HG02678 (cell line): Measurements from ENCODE around the gene TLE4.
"Not testable (repeated sequence)": the region's sequence is repeated elsewhere in the genome, so short reads cannot be mapped to it uniquely, and the experiment has no call there.

Source experiments
- ATAC-seq: cut with Tn5 transposase; IDR thresholded peaks from one replicate; pipeline ENCODE4 v1.9.1; 2021; ENCODE audit warnings: mild to moderate bottlenecking, moderate library complexity; ENCODE audit not compliant: unreplicated experiment

TLE4 gene

GRCh38 chr9:79709743-79710674, 138.2 kb downstream of the TLE4 start:
- no peak for ATAC-seq

- ATAC-seq, result no peak
Measured at GRCh38 chr9:79711874-79712273, 140.1 kb downstream of the TLE4 start.

GRCh38 chr9:79719021-79719420, 147.3 kb downstream of the TLE4 start:
- no peak for ATAC-seq

GRCh38 chr9:79719989-79720388, 148.2 kb downstream of the TLE4 start:
- no peak for ATAC-seq

- peak; percentile 85 for ATAC-seq
Measured at GRCh38 chr9:79731171-79731890, 159.6 kb downstream of the TLE4 start.

GRCh38 chr9:79735023-79735779, 163.4 kb downstream of the TLE4 start:
- ATAC-seq, result no peak

GRCh38 chr9:79736051-79736450, 164.3 kb downstream of the TLE4 start:
- no peak for ATAC-seq

DNA sequence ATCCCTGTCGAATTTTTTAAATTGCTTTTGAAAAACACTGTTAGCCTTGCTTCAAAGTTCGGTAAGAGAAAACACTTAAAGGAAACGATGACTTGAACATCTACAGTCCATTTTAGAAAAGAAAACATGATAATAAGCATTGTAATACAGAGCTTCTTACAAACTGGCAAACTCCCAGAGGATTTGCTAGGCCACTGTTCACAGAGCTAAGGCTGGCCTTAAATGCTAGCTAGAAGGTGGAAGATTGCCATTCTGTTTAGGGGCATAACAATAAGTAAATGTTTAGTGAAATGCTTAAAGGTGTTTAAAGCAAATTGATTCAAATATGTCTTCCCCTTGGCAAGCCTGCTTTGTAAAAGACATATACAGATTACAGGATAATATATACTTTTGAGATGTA, 169.6 kb downstream of the TLE4 start:
- no peak for ATAC-seq

GRCh38 chr9:79742110-79742721, 170.5 kb downstream of the TLE4 start:
- no peak for ATAC-seq

GRCh38 chr9:79744521-79744920, 172.8 kb downstream of the TLE4 start:
- no peak for ATAC-seq

DNA sequence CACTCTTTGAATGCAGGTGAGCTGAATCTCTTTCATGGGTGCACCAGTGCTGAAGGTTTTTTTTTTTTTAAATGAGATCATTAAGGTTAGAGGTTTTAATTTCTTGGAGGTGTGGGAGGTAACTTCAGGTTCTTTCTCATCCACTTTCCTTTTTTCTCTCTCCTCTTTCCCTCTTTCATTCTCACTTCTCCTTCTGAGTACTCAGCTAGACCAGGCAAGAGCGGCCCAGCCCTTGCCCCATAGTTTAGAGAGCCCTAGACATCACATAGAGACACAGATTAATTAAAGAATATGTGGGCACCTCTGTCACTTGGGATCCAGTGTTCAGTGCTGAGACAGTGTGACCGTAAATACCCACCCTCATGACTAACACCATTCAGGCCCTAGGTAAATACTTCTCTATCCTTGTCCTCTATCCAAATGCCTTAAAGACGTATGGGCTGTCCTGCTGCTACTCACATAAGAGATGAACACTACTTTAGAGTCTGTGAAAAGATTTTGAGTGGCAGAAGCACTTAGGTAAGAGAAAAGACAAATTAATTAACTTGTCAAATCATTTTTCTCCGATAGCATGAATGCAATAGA, 174.1 kb downstream of the TLE4 start:
- no peak for ATAC-seq

DNA sequence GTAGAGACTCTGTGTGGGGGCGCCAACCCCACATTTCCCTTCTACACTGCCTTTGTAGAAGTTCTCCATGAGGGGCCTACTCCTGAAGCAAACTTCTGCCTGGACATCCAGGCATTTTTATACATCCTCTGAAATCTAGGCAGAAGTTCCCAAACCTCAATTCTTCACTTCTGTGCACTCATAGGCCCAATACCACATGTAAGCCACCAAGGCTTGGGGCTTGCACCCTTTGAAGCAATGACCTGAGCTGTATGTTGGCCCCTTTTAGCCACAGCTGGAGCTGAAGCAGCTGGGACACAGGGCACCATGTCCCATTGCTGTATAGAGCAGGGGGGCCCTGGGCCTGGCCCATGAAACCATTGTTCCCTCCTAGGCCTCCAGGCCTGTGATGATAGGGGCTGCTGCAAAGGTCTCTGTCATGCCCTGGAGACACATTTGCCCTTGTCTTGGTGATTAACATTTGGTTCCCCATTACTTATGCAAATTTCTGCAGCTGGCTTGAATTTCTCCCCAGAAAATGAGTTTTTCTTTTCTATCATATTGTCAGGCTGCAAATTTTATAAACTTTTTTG, 180.2 kb downstream of the TLE4 start:
- ATAC-seq, result not testable (repeated sequence)

DNA sequence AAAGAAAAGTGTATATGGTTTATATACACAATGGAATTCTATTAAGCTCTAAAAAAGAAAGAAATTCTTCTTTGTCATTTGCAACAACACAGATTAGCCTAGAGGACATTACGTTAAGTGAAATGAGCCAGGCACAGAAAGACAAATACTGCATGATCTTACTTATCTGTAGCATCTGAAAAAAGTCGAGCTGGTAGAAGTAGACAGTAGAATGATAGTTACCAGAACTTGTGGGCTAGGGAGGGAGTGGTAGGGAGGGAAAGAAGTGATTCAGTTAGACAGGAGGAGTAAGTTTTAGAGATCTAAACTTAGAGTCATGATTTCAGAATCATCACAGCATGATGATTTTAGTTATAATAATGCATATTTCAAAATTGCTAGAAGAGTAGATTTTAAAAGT, 184.6 kb downstream of the TLE4 start:
- ATAC-seq, result no peak

GRCh38 chr9:79757074-79757473, 185.3 kb downstream of the TLE4 start:
- ATAC-seq, result no peak

GRCh38 chr9:79757881-79758669, 186.3 kb downstream of the TLE4 start:
- ATAC-seq, result no peak

DNA sequence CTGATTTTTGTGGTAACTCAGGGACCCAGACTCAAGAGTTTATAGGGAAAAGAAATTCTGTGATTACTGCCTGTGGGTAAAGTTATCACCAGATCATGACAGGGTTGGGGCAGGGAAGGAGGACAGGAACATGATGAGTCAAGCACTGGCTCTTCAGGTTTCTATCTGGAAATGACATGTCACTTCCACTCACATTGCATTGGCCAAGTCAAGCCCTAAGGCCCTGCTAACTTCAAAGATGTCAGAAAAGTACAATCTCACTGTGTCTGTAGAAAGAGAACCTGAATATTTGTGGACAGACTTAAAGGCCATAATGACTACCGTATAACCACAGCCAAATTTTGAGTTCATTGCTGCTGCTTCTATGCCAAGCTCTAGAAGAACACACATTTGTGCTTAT, 187.7 kb downstream of the TLE4 start:
- no peak for ATAC-seq

DNA sequence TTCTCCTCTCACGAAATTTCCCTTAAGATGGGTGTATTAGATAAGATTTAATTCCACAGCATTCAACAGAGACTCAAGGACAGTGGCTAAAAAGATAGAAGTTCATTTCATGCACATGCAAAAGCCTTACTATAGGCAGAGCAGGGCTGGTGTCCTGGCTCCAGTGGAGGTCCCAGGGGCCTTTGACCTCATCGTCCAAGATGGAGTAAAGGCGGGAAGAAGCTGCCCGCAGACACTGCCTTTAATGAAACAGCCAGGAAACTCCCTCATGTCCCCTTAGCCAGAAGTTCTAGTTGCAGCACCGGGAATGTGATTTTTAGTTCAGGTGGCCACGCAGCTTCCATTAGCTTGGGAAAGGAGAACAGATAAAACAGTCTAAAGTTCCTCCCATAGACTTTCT, 190.3 kb downstream of the TLE4 start:
- no peak for ATAC-seq

GRCh38 chr9:79763671-79764285, 192.0 kb downstream of the TLE4 start:
- no peak for ATAC-seq

DNA sequence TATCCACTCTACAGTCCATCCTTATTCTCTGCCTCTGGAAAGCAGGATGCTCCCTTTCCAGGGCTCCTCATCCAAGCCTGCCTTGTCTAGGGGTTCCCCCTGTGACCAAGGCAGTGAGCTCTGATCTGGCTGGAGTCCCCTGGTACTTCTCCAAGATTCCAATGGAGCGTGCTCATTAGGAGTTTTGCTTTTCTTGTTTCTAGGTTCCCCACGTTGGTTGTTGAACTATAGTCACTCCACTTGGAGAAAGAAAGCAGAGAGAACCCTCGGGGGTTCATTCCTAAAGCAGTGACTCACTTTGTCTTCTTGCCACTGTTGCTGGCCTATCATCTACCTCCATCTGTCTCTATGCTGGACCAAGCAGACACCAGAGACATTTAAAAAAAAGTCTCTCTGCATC, 192.6 kb downstream of the TLE4 start:
- no peak for ATAC-seq
